Measurements from ENCODE around the gene ARMH1. TPM values are rescaled to one million over a fixed set of nuclear protein-coding genes. Genes with fewer than 3 reads are reported as not detected.
A peak's percentile ranks its signal among the peaks of the same experiment; 100 is the strongest.

ARMH1 gene
- total and polyA plus RNA-seq, 10 donors = 12.2 to 86.0 (median 20.8) TPM

- TF ChIP-seq POLR2AphosphoS5 (IDR thresholded peaks at IDR 0.05) (peak; percentile 49 to 99 (median 63)), POLR2A (IDR thresholded peaks at IDR 0.05) (peak; percentile 56 to 99 (median 77)), CTCF (IDR thresholded peaks at IDR 0.05 in 8 of 11, conservative IDR thresholded peaks at IDR 0.05 in 3 of 11) (peak in 1 of 11 experiments; percentile 11)
- DNase-seq = peak; percentile 86
- Histone ChIP-seq H3K36me3 (no peaks in the 10 kb centered on the region), H3K4me3 (peak overlapping the region in 1 of 8 donors; percentile 0), H3K4me1 (peaks cover 4 to 88% (median 49%) of the 10 kb centered on the region in 6 donors), H3K27ac (peak overlapping the region; percentile 55 to 88 (median 78)), H3K9me3 (no peaks in the 10 kb centered on the region), H3K27me3 (replicated peaks in 1 of 7) (peaks cover 0 to 12% (median 0%) of the 10 kb centered on the region in 7 donors)
- intact Hi-C loops (cut with DNase I; ENCODE audit: low total_unique reads) = no loop called here
- WGBS, 5 donors = 12 to 26% (median 16%) methylated on average over 14 of the region's 14 CpGs
Measured at GRCh38 chr1:44721485-44722361, 47.2 kb downstream of the ARMH1 start.

DNA sequence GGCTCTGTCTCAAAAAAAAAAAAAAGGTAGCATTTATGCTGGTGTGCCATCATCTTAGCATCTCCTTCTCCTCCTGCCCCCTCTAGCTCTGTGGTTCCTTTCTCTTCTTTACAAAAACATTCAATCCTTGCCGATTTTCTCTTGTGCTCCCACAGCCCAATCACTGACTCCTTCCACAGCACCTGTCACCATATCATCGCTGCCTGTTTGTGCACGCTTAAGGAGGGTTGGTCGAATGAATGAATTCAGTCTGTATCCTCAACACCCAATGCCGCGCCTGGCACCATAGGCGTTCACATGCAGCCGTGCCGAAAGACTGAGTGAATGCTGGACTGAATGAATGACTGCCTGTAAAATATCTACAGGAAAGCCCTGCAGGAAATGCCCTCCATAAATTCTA lies 48.5 kb downstream of the ARMH1 start:
- Histone ChIP-seq H3K4me3 (peak overlapping the region in 1 of 8 donors; percentile 32), H3K27ac (peak overlapping the region; percentile 57 to 88 (median 79)), H3K27me3 (replicated peaks in 1 of 7) (peaks cover 0 to 12% (median 0%) of the 10 kb centered on the region in 7 donors), H3K36me3 (no peaks in the 10 kb centered on the region), H3K4me1 (peaks cover 4 to 77% (median 42%) of the 10 kb centered on the region in 6 donors), H3K9me3 (no peaks in the 10 kb centered on the region)
- DNase-seq = peak; percentile 74
- intact Hi-C loops (cut with DNase I; ENCODE audit: low total_unique reads) = no loop called here
- WGBS, 5 donors = 36 to 59% (median 39%) methylated on average over 9 of the region's 9 CpGs
- TF ChIP-seq POLR2A (IDR thresholded peaks at IDR 0.05) = no peak
- TF ChIP-seq POLR2AphosphoS5 (IDR thresholded peaks at IDR 0.05) = no peak
- no peak for TF ChIP-seq CTCF (IDR thresholded peaks at IDR 0.05 in 8 of 11, conservative IDR thresholded peaks at IDR 0.05 in 3 of 11)

- Histone ChIP-seq H3K27ac (peak overlapping the region; percentile 57 to 88 (median 79)), H3K4me3 (peak overlapping the region in 3 of 8 donors; percentile 7 to 32 (median 11))
- DNase-seq = peak; percentile 84
Measured at GRCh38 chr1:44723496-44724295, 49.2 kb downstream of the ARMH1 start.

More at GRCh38 chr1:44723496-44724295, 49.2 kb downstream of the ARMH1 start:
- H3K27me3 ChIP-seq (replicated peaks in 1 of 7) = peaks cover 0 to 12% (median 0%) of the 10 kb centered on the region in 7 donors
- TF ChIP-seq CTCF (IDR thresholded peaks at IDR 0.05 in 8 of 11, conservative IDR thresholded peaks at IDR 0.05 in 3 of 11) (no peak), POLR2AphosphoS5 (IDR thresholded peaks at IDR 0.05) (peak in 2 of 3 donors; percentile 9 to 64)
- 44 to 63% (median 58%) methylated on average over 25 to 28 of the region's 28 CpGs for WGBS, 5 donors
- no peaks in the 10 kb centered on the region for H3K36me3 ChIP-seq
- H3K9me3 ChIP-seq = no peaks in the 10 kb centered on the region
- H3K4me1 ChIP-seq = peaks cover 4 to 71% (median 39%) of the 10 kb centered on the region in 6 donors
- intact Hi-C loops (cut with DNase I; ENCODE audit: low total_unique reads) = no loop called here

Data from spleen (tissue), 11 donors.